HL-60 (cell line): Measurements from ENCODE around the gene AFP.

Experiments used
- GABPA ChIP-seq: IDR thresholded peaks from 2 replicates; pipeline ENCODE4 v1.6.1; 2012; ENCODE audit warnings: low read depth
- POLR2AphosphoS5 ChIP-seq: IDR thresholded peaks from 2 replicates; pipeline ENCODE4 v1.6.1; 2012; ENCODE audit warnings: low read depth
- SPI1 ChIP-seq: IDR thresholded peaks from 2 replicates; pipeline ENCODE4 v1.6.1; 2012; ENCODE audit warnings: low read depth, mild to moderate bottlenecking, borderline replicate concordance
- TF ChIP-seq, protein P1 (sequence below): IDR thresholded peaks from one replicate; pipeline ENCODE4 v1.5.1; 2011; ENCODE audit warnings: low read length, control low read depth, inconsistent platforms; ENCODE audit not compliant: insufficient read depth
- TF ChIP-seq, protein P2 (sequence below): IDR thresholded peaks from 2 replicates; pipeline ENCODE4 v1.6.1; 2012; ENCODE audit warnings: low read depth; ENCODE audit not compliant: insufficient replicate concordance

DNA sequence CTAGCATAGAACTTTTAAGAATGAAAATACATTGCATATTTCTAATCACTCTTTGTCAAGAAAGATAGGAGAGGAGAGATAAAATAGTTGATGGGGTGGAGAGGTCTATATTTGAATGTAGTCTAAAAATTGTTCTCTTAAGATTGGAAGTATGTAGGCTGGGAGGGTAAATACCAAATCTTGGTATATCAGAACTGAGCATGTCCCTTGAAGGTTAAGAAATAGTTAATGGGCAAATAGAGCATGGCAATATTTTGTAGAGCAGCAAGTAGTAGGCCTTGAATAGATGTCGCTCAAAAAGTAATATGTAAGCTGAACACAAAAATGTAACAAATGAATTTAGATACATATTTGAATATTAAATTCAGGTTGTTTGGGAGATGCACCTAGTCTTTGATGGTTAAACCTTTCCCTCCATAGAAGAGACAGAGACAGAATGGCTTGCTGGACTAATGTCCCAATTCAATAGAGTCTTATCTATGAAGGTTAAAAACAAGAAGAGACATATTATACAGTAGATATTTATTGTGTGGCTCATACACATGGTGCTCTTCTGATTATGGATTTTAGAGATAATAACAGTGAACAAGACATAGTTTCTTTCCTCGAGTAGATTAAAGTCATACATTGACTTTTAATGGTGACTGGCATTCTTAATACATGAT, 19.5 kb upstream of the AFP start:
- TF ChIP-seq, protein P1, sequence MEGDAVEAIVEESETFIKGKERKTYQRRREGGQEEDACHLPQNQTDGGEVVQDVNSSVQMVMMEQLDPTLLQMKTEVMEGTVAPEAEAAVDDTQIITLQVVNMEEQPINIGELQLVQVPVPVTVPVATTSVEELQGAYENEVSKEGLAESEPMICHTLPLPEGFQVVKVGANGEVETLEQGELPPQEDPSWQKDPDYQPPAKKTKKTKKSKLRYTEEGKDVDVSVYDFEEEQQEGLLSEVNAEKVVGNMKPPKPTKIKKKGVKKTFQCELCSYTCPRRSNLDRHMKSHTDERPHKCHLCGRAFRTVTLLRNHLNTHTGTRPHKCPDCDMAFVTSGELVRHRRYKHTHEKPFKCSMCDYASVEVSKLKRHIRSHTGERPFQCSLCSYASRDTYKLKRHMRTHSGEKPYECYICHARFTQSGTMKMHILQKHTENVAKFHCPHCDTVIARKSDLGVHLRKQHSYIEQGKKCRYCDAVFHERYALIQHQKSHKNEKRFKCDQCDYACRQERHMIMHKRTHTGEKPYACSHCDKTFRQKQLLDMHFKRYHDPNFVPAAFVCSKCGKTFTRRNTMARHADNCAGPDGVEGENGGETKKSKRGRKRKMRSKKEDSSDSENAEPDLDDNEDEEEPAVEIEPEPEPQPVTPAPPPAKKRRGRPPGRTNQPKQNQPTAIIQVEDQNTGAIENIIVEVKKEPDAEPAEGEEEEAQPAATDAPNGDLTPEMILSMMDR = no peak
- TF ChIP-seq SPI1 (no peak), POLR2AphosphoS5 (no peak), GABPA (no peak)
- TF ChIP-seq, protein P2, sequence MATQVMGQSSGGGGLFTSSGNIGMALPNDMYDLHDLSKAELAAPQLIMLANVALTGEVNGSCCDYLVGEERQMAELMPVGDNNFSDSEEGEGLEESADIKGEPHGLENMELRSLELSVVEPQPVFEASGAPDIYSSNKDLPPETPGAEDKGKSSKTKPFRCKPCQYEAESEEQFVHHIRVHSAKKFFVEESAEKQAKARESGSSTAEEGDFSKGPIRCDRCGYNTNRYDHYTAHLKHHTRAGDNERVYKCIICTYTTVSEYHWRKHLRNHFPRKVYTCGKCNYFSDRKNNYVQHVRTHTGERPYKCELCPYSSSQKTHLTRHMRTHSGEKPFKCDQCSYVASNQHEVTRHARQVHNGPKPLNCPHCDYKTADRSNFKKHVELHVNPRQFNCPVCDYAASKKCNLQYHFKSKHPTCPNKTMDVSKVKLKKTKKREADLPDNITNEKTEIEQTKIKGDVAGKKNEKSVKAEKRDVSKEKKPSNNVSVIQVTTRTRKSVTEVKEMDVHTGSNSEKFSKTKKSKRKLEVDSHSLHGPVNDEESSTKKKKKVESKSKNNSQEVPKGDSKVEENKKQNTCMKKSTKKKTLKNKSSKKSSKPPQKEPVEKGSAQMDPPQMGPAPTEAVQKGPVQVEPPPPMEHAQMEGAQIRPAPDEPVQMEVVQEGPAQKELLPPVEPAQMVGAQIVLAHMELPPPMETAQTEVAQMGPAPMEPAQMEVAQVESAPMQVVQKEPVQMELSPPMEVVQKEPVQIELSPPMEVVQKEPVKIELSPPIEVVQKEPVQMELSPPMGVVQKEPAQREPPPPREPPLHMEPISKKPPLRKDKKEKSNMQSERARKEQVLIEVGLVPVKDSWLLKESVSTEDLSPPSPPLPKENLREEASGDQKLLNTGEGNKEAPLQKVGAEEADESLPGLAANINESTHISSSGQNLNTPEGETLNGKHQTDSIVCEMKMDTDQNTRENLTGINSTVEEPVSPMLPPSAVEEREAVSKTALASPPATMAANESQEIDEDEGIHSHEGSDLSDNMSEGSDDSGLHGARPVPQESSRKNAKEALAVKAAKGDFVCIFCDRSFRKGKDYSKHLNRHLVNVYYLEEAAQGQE = no peak
